Ishikawa (cell line): ENCODE results near the gene MT1F.

ENCODE experiments used
- CEBPB ChIP-seq: IDR thresholded peaks from 2 replicates; pipeline ENCODE4 v1.6.1; 2012
- CREB1 ChIP-seq: IDR thresholded peaks from 2 replicates; pipeline ENCODE4 v1.6.1; 2012; ENCODE audit warnings: low read depth
- EGR1 ChIP-seq: IDR thresholded peaks from 2 replicates; pipeline ENCODE4 v1.6.1; 2012
- EP300 ChIP-seq: IDR thresholded peaks from 2 replicates; pipeline ENCODE4 v1.6.1; 2012; ENCODE audit warnings: borderline replicate concordance
- FOXM1 ChIP-seq: IDR thresholded peaks from 2 replicates; pipeline ENCODE4 v1.6.1; 2012; ENCODE audit warnings: low read depth, borderline replicate concordance
- NFIC ChIP-seq: IDR thresholded peaks from 2 replicates; pipeline ENCODE4 v1.6.1; 2012
- RAD21 ChIP-seq: IDR thresholded peaks from 2 replicates; pipeline ENCODE4 v1.6.1; 2012; ENCODE audit warnings: low read depth
- TAF1 ChIP-seq: IDR thresholded peaks from 2 replicates; pipeline ENCODE4 v1.6.1; 2012; ENCODE audit warnings: low read depth, mild to moderate bottlenecking
- TCF12 ChIP-seq: IDR thresholded peaks from 2 replicates; pipeline ENCODE4 v1.6.1; 2012; ENCODE audit warnings: low read depth
- TEAD4 ChIP-seq: IDR thresholded peaks from 2 replicates; pipeline ENCODE4 v1.6.1; 2012
- YY1 ChIP-seq: IDR thresholded peaks from 2 replicates; pipeline ENCODE4 v1.6.1; 2012; ENCODE audit warnings: low read depth
- ZBTB7A ChIP-seq: IDR thresholded peaks from 2 replicates; pipeline ENCODE4 v1.6.1; 2012; ENCODE audit warnings: low read depth
- TF ChIP-seq, protein P1 (sequence below): IDR thresholded peaks from 2 replicates; pipeline ENCODE4 v1.6.1; 2012
- TF ChIP-seq, protein P2 (sequence below): IDR thresholded peaks from 2 replicates; pipeline ENCODE4 v1.6.1; 2012; ENCODE audit warnings: low read depth, mild to moderate bottlenecking
- TF ChIP-seq, protein P3 (sequence below): IDR thresholded peaks from 2 replicates; pipeline ENCODE4 v1.6.1; 2012

The MT1F gene

DNA sequence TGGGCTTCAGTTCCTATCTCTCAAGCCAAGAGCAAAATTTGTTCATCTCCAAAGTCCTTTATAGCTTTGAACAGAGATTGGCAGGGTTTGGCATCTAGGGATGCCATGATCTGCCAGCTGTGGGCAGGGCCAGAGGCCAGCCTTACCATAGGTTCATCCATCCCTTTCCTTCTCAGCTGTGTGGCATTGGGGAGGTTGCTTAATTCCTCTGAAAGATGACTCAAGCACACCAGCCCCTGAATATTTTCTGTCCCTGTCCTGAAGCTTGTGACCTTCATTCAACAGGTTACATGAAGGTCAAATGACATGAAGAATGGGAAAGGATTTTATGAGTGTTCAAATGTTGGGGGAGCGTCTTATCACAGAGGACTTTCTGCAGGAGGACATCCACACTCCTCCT lies 6.7 kb downstream of the MT1F start:
- TF ChIP-seq, protein P1, sequence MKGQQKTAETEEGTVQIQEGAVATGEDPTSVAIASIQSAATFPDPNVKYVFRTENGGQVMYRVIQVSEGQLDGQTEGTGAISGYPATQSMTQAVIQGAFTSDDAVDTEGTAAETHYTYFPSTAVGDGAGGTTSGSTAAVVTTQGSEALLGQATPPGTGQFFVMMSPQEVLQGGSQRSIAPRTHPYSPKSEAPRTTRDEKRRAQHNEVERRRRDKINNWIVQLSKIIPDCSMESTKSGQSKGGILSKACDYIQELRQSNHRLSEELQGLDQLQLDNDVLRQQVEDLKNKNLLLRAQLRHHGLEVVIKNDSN: no peak
- TF ChIP-seq, protein P2, sequence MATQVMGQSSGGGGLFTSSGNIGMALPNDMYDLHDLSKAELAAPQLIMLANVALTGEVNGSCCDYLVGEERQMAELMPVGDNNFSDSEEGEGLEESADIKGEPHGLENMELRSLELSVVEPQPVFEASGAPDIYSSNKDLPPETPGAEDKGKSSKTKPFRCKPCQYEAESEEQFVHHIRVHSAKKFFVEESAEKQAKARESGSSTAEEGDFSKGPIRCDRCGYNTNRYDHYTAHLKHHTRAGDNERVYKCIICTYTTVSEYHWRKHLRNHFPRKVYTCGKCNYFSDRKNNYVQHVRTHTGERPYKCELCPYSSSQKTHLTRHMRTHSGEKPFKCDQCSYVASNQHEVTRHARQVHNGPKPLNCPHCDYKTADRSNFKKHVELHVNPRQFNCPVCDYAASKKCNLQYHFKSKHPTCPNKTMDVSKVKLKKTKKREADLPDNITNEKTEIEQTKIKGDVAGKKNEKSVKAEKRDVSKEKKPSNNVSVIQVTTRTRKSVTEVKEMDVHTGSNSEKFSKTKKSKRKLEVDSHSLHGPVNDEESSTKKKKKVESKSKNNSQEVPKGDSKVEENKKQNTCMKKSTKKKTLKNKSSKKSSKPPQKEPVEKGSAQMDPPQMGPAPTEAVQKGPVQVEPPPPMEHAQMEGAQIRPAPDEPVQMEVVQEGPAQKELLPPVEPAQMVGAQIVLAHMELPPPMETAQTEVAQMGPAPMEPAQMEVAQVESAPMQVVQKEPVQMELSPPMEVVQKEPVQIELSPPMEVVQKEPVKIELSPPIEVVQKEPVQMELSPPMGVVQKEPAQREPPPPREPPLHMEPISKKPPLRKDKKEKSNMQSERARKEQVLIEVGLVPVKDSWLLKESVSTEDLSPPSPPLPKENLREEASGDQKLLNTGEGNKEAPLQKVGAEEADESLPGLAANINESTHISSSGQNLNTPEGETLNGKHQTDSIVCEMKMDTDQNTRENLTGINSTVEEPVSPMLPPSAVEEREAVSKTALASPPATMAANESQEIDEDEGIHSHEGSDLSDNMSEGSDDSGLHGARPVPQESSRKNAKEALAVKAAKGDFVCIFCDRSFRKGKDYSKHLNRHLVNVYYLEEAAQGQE: no peak
- TF ChIP-seq CREB1: no peak
- TF ChIP-seq, protein P3, sequence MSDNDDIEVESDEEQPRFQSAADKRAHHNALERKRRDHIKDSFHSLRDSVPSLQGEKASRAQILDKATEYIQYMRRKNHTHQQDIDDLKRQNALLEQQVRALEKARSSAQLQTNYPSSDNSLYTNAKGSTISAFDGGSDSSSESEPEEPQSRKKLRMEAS: no peak
- no peak for TF ChIP-seq TCF12
- TF ChIP-seq NFIC: no peak
- TF ChIP-seq RAD21: no peak
- no peak for TF ChIP-seq EP300
- TF ChIP-seq ZBTB7A: no peak
- TF ChIP-seq EGR1: no peak
- no peak for TF ChIP-seq FOXM1
- TF ChIP-seq TEAD4: no peak

DNA sequence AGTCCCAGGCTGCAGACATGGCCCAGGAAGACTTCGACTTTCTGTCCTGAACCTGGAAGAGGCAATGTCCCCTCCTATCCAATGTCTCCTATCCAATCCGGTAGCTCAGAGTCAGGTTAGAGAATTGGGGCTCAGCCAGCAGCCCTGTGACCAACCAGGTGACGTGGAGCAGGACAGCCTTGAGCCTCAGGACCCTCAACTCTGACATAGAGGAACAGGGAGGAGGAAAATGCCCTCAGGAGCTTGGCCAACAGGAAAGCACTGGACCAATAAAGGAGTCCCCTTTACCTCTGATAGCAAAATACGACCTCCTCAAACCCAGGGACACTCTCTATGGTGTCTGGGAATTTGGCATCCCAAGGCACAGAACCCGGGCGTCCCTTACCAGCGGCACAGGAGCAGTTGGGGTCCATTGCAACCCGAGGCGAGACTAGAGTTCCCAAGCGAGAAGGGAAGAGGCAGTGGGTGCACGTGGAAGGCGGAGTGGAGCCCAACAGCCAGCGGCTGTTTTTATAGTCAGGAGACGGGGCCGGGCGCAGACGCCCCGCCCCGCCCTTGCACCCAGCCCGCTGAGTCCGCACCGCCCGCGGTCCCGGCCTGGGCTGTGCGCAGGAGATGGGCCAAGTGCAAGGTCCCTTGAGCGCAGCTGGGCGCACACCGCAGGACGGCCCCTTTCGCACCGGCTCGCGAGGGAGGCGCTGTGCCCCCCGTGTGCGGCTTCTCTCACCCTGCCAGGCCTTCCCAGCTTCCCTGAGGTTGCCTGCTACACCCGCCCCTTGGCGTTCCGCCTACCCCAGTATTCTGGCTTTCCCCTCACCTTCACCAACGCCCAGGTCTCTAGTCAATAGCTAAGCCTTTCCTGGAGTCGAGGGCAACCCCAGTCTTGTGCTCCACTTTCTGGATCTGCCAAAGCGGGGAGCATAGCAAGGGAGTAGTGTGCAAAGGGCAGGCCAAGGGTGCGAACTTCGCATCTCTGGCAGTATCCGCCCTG lies 10.1 kb downstream of the MT1F start, which contains the start of gene MT1G:
Gene MT1G, minus strand, starts transcription at position 485 of the 991 bp plus-strand sequence. Its CDS starts 72 bp downstream, at position 413.
- TF ChIP-seq, protein P1: no peak
- TF ChIP-seq ZBTB7A (no peak), YY1 (no peak), EGR1 (no peak), TEAD4 (no peak), NFIC (no peak), FOXM1 (no peak), CREB1 (no peak), TCF12 (no peak), TAF1 (no peak), EP300 (no peak), CEBPB (no peak)
- TF ChIP-seq, protein P3: no peak
- TF ChIP-seq, protein P2: no peak

DNA sequence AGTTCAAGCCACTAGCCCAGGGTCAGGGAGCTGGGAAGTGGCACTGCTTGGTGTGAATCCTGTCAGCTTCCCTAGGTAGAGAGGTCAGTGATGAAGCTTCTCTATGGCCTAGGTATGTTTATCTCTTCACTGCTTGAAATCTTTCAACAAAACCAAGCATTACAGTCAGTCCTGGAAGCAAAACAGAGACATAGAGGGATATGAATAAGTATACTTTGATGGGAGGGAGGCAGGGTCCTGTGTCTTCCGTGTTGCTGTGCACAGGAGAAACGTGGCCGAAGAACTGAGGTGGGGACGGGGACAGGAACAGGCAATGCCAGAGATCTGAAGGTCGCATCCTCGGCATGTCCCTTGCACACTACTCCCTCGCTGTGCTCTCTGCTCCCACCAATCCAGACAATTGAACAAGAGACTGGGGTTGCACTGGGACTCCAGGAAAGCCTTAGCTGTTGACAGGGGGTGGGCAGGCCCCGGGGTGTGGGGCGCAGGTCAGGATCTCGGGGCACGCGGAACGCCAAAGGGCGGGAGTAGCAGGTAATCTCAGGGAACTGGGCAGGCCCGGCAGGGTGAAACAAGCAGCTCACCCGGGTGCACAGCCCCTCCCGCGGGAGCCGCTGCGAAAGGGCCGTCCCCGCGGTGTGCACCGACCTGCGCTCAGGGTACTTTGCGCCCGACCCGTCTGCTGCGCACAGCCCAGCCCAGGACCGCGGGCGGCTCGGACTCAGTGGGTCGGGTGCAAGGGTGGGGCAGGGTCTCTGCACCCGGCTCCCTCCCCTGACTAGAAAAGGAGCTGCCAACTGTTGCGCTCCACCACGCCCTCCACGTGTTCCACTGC lies 11.5 kb downstream of the MT1F start, which contains the start of gene MT1H:
Gene MT1H, plus strand, starts transcription at position 810 of the 835 bp plus-strand sequence. CDS start 71 bp downstream, outside the sequence.
- TF ChIP-seq TAF1 (no peak), RAD21 (no peak), EP300 (no peak), YY1 (no peak), EGR1 (no peak), CEBPB (no peak), FOXM1 (no peak), CREB1 (no peak), ZBTB7A (no peak), NFIC (no peak), TCF12 (no peak), TEAD4 (no peak)
- TF ChIP-seq, protein P1: no peak
- TF ChIP-seq, protein P2: no peak
- TF ChIP-seq, protein P3: no peak
